ENCODE results near the gene SHROOM2.

The SHROOM2 gene

GRCh38 chrX:9848718-9849479 is 62.7 kb downstream of the SHROOM2 start:
- TF ChIP-seq REST (IDR thresholded peaks at IDR 0.05; ENCODE audit: insufficient read depth in 1 of 2, low read depth in 2 of 2, low read length in 2 of 2), result no peak
- no peak for TF ChIP-seq FOXP2 (optimal IDR thresholded peaks at IDR 0.05; ENCODE audit: borderline replicate concordance, extremely low read depth, extremely low read length, insufficient read depth)
- no peak for TF ChIP-seq POLR2AphosphoS5 (IDR thresholded peaks at IDR 0.05; ENCODE audit: low read depth, low read length)
- TF ChIP-seq TAF1 (IDR thresholded peaks at IDR 0.05; ENCODE audit: borderline replicate concordance, insufficient read depth, low read length), result no peak
- TF ChIP-seq SIN3A (IDR thresholded peaks at IDR 0.05; ENCODE audit: borderline replicate concordance, insufficient read depth, low read length), result no peak

GRCh38 chrX:9851890-9852289 is 65.7 kb downstream of the SHROOM2 start:
- TF ChIP-seq SIN3A (IDR thresholded peaks at IDR 0.05; ENCODE audit: borderline replicate concordance, insufficient read depth, low read length) (no peak), TAF1 (IDR thresholded peaks at IDR 0.05; ENCODE audit: borderline replicate concordance, insufficient read depth, low read length) (no peak), REST (IDR thresholded peaks at IDR 0.05; ENCODE audit: insufficient read depth in 1 of 2, low read depth in 2 of 2, low read length in 2 of 2) (no peak)

GRCh38 chrX:9853307-9853706 is 67.1 kb downstream of the SHROOM2 start:
- TF ChIP-seq TAF1 (IDR thresholded peaks at IDR 0.05; ENCODE audit: borderline replicate concordance, insufficient read depth, low read length) (no peak), POLR2AphosphoS5 (IDR thresholded peaks at IDR 0.05; ENCODE audit: low read depth, low read length) (no peak), REST (IDR thresholded peaks at IDR 0.05; ENCODE audit: insufficient read depth in 1 of 2, low read depth in 2 of 2, low read length in 2 of 2) (no peak)

GRCh38 chrX:9855561-9856283 is 69.5 kb downstream of the SHROOM2 start:
- TF ChIP-seq REST (IDR thresholded peaks at IDR 0.05; ENCODE audit: insufficient read depth in 1 of 2, low read depth in 2 of 2, low read length in 2 of 2), result no peak
- no peak for TF ChIP-seq FOXP2 (optimal IDR thresholded peaks at IDR 0.05; ENCODE audit: borderline replicate concordance, extremely low read depth, extremely low read length, insufficient read depth)
- no peak for TF ChIP-seq TAF1 (IDR thresholded peaks at IDR 0.05; ENCODE audit: borderline replicate concordance, insufficient read depth, low read length)
- TF ChIP-seq SIN3A (IDR thresholded peaks at IDR 0.05; ENCODE audit: borderline replicate concordance, insufficient read depth, low read length), result no peak
- TF ChIP-seq POLR2AphosphoS5 (IDR thresholded peaks at IDR 0.05; ENCODE audit: low read depth, low read length), result no peak

Data from PFSK-1 (cell line).